ENCODE results near the gene GCLC.
"Not testable (repeated sequence)": the region's sequence is repeated elsewhere in the genome, so short reads cannot be mapped to it uniquely, and the experiment has no call there.

Gene GCLC

DNA sequence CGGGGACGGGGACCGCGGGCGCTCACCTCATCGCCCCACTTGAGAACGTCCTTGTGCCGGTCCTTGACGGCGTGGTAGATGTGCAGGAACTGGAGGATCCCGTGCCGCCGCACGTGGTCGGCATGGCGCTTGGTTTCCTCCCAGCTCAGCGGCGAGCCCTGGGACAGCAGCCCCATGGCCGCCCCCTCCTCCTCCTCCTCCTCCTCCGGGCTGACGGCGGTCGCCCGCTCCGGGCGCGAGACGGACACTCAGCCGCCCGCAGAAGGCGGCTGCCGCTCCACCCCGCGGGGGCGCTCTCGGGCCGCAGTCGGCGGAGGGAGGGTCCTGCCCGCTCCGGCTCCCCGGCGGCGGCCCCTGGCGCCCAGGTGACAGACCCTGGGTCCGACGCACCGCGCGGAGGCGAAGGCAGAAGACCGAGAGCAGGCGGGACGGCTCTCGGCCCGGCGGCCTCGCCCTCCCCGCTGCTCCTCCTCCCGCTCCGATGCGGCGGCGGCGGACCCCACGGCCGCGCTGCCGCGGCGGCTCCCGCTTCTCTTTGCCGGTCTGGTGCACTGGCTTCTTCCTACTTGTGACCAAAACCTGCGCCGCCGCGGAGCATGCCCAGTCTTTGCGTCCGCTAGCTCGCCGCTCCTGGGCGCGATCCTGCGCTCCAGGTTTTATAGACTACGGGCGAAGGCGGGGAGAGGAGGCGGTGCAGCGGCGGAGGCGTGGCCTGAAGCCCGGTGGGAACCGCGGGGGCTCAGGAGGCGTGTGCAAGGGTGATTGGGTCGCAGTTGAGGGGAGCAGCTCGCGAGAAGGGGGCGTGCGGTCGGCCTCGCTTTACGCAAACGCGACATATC, at the start of gene GCLC:
Gene GCLC (minus strand): TSS at position 632 of the 839 bp plus-strand sequence. CDS start 456 bp downstream, at position 176.
- DNase-seq (ENCODE audit: low read depth), result peak; percentile 93

DNA sequence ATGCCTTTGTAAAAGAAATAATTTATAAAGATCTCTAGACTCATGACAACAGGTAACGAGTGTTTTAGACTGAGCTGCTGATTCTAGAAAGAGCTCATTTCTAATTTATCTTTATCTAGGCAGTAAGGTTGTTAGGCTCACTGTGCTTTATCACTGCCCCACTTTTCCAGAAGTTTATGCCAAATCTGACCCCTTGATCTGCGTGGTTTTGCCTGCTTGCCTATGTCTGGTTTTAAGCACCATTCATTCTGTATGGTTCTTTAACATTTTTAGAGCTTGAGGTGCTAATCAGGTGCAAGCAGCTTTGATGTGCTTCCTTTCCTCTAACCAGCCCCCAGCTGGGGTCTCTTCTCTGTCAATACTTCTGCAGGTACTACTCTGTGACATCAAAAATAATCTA, 49.7 kb upstream of the GCLC start:
- DNase-seq (ENCODE audit: low read depth), result no peak

DNA sequence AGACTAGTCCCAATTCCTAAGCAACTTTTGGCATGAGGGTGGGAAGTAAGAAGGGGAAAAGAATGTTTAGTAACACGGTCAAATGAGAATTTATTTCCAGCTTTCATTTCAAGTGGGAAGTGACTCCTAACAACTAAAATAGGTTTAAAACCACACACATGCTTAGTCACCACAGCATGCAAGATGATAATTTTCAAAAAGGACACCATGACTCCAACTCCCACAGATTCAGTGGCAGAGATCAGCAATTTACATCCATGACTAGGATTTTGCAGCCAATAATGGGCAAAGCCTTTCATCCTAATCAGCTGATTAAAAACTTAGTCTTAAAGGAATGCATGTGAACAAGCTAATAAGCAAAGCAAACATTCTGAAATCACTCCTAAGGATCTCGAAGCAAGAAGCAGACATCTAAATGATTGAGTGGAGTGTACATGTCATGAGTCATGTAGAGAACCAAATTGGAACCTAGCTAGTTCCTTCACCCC, 48.1 kb upstream of the GCLC start:
- peak; percentile 86 for DNase-seq (ENCODE audit: low read depth)

DNA sequence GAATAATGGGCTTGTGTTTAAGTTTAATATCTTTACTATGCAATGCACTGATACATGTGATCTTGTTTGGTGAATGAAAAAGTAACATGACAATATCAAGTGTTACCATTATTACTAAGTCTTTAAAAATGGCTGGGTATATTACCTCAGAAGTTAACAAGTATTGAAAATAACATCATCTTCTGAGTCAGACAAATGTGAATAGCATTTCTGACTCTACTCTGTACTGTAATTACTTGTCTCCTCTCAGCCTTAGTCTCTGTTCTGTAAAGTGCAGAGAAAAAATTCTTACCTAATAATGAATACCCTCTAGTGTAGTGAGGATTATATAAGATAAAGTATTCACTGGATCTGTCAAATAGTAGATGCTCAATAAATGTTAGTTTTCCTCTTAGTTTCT, 47.0 kb upstream of the GCLC start:
- DNase-seq (ENCODE audit: low read depth), result no peak

DNA sequence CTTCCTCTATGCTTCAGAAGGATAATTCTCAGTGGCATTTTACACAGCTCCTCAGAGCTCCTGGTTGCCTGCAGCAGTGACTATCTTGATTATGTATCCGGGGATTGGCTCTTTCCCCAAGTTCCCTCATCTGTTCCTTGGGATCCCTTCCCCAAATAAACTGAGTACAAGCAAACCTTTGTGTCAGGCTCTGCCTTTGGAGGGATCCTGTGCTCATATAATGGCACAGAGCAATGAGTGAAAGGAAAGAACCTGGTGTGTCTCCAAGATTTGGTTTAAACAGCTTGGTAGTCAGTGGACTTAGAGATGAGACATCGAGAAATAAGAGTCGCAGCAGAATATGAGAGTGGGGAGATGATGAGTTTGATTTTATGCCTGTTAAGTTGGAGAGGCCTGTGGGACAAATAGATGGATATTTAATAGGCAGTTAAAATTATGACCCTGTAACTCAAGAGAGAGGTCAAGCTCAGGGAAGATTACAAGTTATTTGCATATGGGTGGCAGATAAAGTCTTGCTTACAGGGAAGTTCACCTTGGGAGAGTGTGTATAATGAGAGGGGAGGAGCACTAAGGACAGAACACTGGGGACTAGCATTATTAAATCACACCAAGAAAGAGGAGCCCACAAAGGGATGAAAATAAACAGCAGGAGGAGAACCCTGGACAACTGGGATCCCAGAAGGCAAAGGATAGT, 44.1 kb upstream of the GCLC start:
- DNase-seq (ENCODE audit: low read depth), result no peak

DNA sequence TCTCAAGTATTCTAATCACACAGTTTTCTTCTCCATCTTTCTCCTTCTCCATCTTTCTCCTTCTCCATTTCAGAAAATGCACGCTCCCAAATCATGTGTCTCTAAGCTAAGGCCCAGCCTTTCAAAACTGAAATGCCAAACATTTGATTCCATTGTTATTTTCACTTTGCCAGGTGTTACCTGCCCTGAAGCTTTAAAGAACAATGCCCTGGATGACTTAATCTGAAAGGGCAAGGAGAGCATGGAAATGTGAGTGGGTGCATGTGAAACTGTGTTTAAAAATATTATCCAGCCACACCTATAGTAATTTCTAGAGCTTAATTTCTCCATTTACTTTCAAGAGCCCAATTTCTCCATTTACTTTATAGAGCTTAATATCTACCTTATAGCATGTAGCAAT, 42.4 kb upstream of the GCLC start:
- DNase-seq (ENCODE audit: low read depth), result no peak

DNA sequence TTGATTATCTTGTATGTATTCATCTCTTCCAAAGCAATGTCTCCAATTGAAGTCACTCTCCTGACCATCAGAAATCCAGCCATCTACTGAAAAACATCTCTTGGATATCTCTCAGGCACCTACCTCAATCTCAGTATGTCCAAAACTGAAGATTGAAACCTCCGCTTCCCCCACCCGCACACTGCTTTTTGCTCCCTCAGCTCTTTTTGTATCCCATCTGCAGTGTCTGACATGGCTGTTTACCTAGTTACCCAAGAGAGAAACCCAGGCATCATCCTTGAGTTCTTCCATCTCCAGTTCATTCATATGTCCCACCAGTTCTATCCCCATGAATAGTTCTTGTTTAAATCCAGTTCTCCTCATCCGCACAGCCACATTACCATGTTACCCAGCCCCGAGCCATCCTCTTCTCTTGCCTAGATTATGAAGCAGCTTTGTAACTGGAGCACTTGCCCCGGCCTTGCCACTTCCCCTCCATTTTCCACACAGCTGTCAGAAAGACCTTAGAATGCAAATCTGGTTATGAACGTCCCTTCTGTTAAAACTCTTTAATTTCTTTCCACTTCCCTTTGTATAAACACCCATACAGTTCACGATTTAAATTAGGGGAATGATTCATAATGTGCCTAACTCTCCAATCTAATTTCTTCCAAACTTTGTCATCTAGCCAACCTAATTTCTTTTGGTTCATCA, 40.5 kb upstream of the GCLC start:
- no peak for DNase-seq (ENCODE audit: low read depth)

DNA sequence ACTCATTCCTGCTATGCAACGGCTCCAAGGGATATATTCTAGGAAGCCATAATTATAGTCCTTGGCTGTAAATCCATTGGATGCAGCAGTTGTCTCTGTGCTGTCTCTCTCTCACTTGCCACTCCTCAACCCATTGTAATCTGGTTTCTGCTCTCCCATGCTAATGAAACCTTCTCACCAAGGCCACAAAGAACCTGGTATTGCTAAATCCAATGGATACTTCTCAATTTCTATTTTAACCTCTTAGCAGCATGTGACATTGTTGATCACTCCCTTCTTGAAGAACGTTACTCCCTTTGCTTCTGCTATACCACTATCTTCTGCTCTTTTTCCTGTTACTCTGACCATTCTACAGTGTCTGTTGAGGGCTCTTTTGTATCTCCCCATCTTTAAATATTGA, 39.8 kb upstream of the GCLC start:
- no peak for DNase-seq (ENCODE audit: low read depth)

DNA sequence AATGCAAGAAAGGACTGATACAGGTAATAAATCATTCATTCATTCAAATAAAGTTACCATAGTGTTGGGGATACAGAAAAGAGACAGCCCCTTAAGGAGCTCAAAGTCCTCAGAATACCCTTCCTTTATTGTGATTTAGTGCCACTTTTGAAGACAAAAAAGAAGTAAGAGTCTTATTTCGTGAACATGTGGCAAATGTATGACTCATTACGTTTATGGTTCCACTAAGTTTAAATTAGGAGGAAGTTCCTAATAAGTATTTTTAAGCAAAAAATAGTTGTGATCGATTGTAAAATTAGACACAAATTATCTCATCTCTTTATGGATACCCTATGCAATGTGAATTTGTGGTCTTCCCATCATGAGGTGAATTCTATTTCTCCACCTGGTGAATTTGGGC, 38.5 kb upstream of the GCLC start:
- no peak for DNase-seq (ENCODE audit: low read depth)

DNA sequence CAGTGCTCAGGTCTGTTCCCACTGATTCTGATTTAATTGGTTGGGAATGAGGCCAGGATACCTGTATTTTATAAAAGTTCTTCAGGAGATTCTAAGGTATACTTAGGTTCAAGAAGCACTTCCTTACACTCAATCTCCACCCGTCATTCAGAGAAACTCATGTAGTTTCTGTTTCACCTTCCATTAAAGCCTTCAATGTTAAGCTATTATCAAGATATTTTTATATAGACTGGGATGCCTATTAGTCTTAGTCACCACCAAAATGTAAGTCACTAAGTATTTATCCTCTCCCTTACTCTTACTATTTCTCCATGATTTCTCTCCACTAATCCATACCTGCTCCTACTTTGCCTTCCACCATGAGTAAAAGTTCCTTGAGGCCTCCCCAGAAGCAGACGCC, 38.1 kb upstream of the GCLC start:
- DNase-seq (ENCODE audit: low read depth), result no peak

DNA sequence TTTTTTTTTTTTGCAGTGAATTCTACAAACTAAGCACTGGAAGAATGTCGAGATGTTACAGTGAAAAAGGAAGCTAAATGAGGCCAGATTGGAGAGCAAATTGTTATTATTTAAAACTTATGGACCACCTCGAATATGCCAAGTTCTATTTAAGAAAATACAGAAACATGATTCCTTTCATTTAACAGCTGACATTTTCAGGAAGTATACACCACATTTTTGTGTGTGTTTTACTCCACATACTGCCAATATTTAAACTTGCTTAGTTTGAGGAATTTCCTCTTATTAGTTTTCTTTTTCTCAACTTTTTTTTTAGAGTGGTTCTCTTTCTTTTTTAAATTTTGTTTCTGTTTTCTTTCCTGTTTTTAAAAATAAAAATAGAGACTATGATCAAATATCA, 37.0 kb upstream of the GCLC start:
- no peak for DNase-seq (ENCODE audit: low read depth)

DNA sequence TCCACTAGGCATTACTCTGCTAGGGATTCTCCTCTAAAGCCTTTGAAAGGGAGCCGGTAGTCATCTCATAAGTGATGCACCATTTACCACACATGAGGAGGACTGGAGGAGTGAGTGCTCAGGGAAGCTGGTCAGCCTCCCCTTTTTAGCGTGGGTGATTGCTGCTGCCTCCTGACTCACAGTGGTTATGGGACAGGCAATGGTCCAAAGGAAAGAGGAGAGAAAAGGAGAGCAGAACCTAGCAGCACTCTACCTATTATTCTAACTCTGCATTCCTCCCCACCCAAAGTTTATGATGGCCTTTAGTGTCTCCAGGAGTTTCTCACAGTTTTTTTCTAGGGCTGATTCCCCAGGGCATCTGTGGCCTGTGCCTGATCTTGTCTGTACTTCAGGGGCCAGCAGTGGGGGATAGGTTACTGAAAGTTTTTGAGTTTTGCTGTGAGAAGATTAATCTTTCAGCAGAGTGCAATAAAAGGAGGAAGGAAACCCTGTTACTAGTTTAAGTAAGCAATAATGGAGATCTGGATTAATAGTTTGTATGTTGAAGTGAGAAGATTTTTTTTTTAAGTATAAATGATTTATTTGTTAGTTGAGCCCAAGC, 36.4 kb upstream of the GCLC start:
- DNase-seq (ENCODE audit: low read depth), result peak; percentile 79

DNA sequence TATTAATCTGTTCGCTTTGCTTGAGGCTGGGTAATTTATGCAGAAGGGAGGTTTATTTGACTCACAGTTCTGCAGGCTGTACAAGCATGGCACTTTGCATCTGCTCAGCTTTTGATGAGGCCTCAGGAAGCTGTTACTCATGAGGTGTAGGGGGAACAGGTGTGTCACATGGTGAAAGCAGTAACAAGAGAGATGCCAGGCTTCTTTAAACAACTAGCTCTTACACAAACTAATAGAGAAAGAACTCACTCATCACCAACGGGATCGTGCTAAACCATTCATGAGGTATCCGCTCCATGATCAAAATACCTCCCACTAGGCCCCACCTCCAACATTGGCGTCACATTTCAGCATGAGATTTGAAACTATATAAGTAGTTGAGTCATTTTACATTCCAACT, 34.4 kb upstream of the GCLC start:
- DNase-seq (ENCODE audit: low read depth), result no peak

DNA sequence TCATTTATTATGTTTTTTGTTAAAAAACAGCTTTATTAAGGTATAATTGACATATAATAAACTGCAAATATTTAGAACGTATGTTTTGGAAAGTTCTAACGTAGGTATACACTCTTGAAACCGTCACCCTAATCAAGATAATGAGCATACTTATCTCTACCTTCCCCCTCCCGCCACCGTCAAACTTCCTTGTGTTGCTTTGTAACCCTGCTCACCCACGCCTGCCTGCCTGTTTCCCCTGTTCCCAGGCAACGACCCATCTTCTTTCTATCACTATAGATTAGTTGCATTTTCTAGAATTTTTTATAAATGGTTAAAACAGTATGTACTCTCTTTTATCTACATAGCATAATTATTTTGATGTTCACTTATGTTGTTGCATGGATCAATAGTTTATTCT, 33.5 kb upstream of the GCLC start:
- DNase-seq (ENCODE audit: low read depth), result no peak

DNA sequence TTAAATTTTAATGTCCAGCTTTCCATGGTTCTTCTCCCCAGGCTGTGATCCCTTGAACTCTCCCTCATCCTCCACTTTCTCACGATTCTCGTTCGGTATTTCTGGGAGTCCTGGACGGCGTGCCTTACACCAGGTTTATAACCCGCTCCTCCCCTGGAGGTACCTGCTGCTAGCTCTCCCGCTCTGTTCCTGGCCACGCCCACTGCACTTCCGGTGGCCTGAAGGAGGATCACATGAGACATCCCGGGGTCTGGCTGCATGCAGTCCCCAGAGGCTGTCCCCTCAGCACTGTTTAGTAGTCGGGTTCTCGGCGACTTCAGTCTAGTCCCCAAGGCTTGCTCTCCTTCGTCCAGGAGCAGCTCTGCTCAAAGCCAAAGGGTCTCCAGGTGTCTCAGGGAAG, 28.4 kb upstream of the GCLC start:
- DNase-seq (ENCODE audit: low read depth), result no peak

DNA sequence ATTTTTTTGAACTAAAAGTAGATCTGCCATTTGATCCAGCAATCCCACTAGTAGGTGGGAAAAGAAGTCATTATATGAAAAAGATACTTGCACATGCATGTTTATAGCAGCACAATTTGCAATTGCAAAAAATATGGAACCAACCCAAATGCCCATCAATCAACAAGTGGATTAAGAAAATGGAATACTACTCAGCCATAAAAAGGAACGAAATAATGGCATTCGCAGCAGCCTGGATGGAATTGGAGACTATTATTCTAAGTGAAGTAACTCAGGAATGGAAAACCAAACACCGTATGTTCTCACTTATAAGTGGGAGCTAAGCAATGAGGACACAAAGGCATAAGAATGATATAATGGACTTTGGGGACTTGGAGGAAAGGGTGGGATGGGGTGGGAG, 27.5 kb upstream of the GCLC start:
- DNase-seq (ENCODE audit: low read depth), result not testable (repeated sequence)

DNA sequence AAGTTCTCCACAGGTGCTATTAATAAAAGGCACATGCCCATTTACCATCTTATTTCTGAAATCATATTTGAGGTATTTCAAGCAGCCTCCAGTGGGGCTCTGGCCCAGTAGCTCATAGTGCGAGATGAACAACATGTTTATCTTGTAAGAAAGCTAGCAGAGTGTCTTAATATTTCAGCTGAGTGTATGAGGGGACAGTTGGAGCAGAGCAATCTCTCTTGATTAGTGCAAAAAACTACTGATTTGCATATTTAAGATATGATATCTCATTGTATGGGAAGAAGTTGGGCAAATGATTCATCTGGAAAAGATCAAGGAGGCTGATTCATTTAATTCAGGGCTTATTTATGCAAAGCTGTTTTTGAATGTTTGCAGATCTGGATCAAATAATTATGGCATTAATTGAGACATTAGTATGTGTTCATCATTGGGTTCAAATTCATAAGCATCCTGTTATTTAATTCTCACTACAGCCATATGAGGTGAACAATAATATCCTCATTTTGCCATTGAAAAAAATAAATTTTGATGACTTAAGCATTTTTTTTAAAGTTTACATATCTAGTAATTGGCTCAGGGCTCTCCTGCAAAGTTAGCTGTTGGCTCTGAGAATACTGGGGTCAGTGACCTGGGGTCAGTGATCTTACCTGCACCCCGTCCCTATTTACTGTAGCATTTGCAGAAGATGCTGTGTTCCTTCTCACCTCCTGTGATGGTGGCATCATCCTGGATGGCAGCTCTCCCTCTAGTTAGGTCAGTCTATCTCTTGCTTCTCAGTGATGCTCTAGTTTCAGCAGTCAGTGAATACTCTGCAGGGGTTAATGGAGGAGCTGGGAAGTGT, 24.1 kb upstream of the GCLC start:
- DNase-seq (ENCODE audit: low read depth), result peak; percentile 62

DNA sequence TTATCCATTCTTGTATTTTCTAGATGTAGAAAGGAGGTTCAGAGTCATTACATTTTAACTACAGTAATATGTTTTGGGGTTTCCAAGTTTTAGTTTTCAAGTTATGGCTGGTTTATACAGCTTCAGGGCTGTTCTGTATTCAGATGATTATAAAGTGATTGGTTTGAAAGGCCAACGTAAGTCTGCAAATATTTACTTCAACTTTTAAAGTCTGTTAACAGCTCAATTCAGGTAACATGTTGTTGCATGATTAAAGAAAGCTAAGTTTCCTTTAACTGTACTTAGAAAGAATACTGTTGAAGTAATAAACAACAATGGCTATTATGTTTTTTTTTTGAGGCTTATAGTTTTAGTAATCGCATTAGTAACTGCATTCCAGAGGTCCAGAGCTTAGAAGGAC, 22.8 kb upstream of the GCLC start:
- DNase-seq (ENCODE audit: low read depth), result no peak

DNA sequence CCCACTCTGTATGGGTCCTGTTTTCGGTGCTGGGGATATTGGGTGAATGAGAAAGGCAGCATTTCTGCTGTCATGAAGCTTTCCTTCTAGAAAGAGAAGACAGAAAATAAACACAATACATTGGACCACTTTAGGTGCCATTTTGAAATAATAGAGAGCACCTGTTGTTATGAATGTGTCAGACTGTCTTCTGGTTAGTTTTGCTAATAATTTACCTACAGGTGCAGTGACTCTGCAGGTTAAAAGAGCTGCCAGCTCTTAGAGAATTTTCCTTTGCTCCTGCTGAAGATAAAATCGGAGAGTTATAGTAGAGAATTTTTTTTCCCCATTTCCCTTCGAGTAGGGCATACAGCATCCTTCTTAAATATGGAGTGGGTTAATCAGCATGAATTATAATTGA, 21.9 kb upstream of the GCLC start:
- DNase-seq (ENCODE audit: low read depth), result no peak

DNA sequence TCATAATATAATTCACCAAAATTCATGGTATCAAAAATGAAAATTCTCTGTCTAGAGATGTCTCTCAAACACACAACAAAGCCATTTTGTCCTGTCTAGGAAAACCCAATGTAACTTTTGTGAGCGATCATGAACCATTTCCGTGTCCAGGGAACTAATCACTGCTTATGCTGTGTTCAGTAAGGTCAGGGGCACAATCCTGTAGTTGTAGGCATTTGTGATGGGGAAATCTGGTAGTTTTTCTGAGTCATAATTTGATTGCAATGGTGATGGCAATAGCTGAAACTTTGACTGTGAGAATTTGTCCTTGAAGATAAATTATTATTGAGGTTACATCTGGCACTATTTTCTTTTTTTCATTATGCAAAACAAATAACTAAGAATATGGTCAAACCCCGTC, 21.0 kb upstream of the GCLC start:
- peak; percentile 73 for DNase-seq (ENCODE audit: low read depth)

DNA sequence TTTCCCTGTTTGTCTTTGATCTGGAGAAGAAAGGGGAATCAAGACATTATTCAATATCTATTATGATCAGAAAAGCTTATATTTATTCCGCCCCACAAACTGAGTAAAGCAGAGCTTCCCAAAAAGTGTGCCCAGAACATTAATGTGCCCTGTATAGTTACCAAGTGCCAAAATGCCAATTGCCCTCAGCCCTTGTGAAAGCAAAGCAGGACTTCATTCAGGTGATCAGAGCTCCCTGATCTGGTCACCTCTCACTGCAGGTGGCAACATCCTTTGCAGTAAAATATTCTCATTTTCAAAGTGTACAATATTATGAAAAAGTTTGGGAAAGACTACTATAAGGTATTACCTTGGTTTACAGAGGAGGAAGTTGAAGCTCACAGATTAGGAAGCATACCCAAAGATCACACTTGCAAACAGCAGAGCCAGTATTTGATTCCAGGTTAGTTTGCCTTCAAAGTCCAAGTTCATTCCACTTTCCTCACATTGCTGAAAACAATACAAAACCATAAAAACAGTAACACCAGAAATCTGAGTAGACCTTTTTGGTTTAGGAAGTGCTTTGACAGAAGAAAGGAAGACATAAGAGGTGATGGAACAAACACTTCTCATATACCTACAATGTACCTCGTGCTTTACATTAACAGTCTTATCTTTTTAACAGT, 19.6 kb upstream of the GCLC start:
- no peak for DNase-seq (ENCODE audit: low read depth)
